GM21619 (cell line): ENCODE data around the gene CUX1.
"Not testable (repeated sequence)": the region's sequence is repeated elsewhere in the genome, so short reads cannot be mapped to it uniquely, and the experiment has no call there.

Experiments
- ATAC-seq: cut with Tn5 transposase; IDR thresholded peaks from one replicate; pipeline ENCODE4 v1.9.1; 2021; ENCODE audit not compliant: unreplicated experiment

The CUX1 gene

GRCh38 chr7:102318482-102318971 lies 501.1 kb downstream of the CUX1 start:
- no peak for ATAC-seq

GRCh38 chr7:102319671-102320070 lies 502.2 kb downstream of the CUX1 start:
- no peak for ATAC-seq

GRCh38 chr7:102320181-102320580 lies 502.8 kb downstream of the CUX1 start:
- ATAC-seq: no peak

- no peak for ATAC-seq
Observed at GRCh38 chr7:102320601-102321350, 503.4 kb downstream of the CUX1 start.

GRCh38 chr7:102321351-102322201 lies 504.1 kb downstream of the CUX1 start:
- no peak for ATAC-seq

- ATAC-seq: no peak
Observed at GRCh38 chr7:102322202-102322715, 504.8 kb downstream of the CUX1 start.

GRCh38 chr7:102323914-102324195 lies 506.4 kb downstream of the CUX1 start:
- ATAC-seq: no peak

- ATAC-seq: not testable (repeated sequence)
Observed at GRCh38 chr7:102325106-102325505, 507.7 kb downstream of the CUX1 start.

- no peak for ATAC-seq
Observed at GRCh38 chr7:102326157-102326889, 508.9 kb downstream of the CUX1 start.

- not testable (repeated sequence) for ATAC-seq
Observed at GRCh38 chr7:102327183-102327582, 509.8 kb downstream of the CUX1 start.

GRCh38 chr7:102328863-102329262 lies 511.4 kb downstream of the CUX1 start:
- ATAC-seq: not testable (repeated sequence)

- ATAC-seq: not testable (repeated sequence)
Observed at GRCh38 chr7:102329366-102329765, 511.9 kb downstream of the CUX1 start.

- not testable (repeated sequence) for ATAC-seq
Observed at GRCh38 chr7:102330666-102331460, 513.4 kb downstream of the CUX1 start.
